Thyroid gland (tissue), 4 donors: Measurements from ENCODE around the gene MAML3. TPM values are rescaled to one million over a fixed set of nuclear protein-coding genes. Genes with fewer than 3 reads are reported as not detected.

Experiments used
- DNase-seq, 2 donors: peaks; one replicate each; pipeline ENCODE4 v3.0.0-alpha.2; 2019
- H3K27ac ChIP-seq, 3 donors: fragments of 200-600 bp; sonication (generic); 1 replicate in 2 of 3; 2 replicates in 1 of 3; pipeline ENCODE4 v1.5.1; 2016 to 2019; ENCODE audit warnings: mild to moderate bottlenecking in 1 of 3, moderate library complexity in 1 of 3
- H3K27me3 ChIP-seq: fragments of 200-600 bp; sonication (generic); one replicate; pipeline ENCODE4 v1.5.1; 2019
- H3K36me3 ChIP-seq, 2 donors: fragments of 200-600 bp; sonication (generic); one replicate each; pipeline ENCODE4 v1.5.1; 2016 to 2019
- H3K4me1 ChIP-seq, 2 donors: fragments of 200-600 bp; sonication (generic); one replicate each; pipeline ENCODE4 v1.5.1; 2017 to 2019
- H3K4me3 ChIP-seq, 3 donors: fragments of 200-600 bp; sonication (generic); replicated peaks in 1 of 3; 1 replicate in 2 of 3; 2 replicates in 1 of 3; pipeline ENCODE4 v1.5.1; 2016; ENCODE audit warnings: mild to moderate bottlenecking in 1 of 3
- H3K9me3 ChIP-seq: fragments of 200-600 bp; sonication (generic); one replicate; pipeline ENCODE4 v1.5.1; 2017
- POLR2A ChIP-seq, 2 donors: fragments of 450-650 bp; IDR thresholded peaks; one replicate each; pipeline ENCODE4 v1.6.1; 2017; ENCODE audit warnings: antibody characterized with exemption in 2 of 2, mild to moderate bottlenecking in 2 of 2, moderate library complexity in 1 of 2
- WGBS, 2 donors: methylation state at CpG; one replicate each; pipeline ENCODE4 v1.1.5; 2017; 5-methylcytosine and 5-hydroxymethylcytosine counted together
- intact Hi-C: fragments of 100-400 bp; cut with DNase I; formaldehyde crosslinking; loops from one replicate; pipeline ENCODE4 v1.15.1; 2023
- total RNA-seq, 4 donors: library from RNA; depleted of rRNA; stranded (reverse); fragments of >200 nt; gene quantifications; one replicate each; pipeline ENCODE4 v1.2.3, GENCODE V29; 2016
- TF ChIP-seq, protein P1 (sequence below), 6 experiments: fragments of 200-600 bp in 3 of 6; fragments of 450-650 bp in 3 of 6; sonication (generic) in 3 of 6; IDR thresholded peaks; one replicate each; pipeline ENCODE4 v1.5.1; 2016 to 2019; ENCODE audit warnings: antibody characterized with exemption in 6 of 6, mild to moderate bottlenecking in 2 of 6, inconsistent platforms in 1 of 6, moderate library complexity in 1 of 6

The MAML3 gene
- total RNA-seq, 4 donors from 2014 or later = 5.7 to 14.1 (median 11.4) TPM

DNA sequence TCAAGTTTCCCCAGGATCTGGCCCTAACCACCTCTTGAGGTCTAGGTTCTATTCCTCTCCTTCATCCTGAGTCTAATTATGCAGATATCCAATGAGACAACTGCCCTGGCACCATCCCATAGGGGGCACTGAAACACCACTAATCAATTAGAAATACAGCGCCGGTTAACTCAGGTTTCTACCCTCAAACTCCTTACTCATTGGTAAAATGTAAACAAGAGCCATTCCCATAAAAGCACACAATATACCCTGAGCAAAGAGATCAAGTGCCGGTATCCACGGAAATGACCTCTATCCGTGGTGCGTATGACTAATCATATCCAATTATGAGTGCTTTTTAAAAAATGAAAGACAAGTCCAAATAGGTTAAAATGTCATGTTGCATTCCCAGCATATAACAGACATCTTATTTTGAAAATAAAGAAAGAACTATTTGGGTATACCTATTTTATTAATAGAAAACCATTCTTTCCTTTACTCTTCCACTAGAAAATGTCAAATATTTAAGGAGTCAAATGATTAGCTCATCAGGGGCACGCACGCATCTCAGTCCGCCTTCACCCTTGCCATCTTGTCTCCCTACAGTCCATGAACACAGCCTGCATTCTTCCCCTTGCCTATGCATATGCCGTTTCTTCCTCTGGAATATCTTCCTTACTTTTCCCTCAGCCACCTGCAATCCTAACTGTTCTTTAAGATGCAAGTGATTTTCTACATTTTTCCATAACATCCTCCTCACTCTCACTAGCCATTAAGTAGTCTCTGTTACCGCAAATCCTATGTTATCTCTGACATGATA lies 141.1 kb downstream of the MAML3 start:
- peak; percentile 68 to 73 for DNase-seq
- Histone ChIP-seq H3K27ac (no peak overlapping the region), H3K4me1 (no peaks in the 10 kb centered on the region), H3K27me3 (no peaks in the 10 kb centered on the region), H3K4me3 (no peak overlapping the region), H3K9me3 (no peaks in the 10 kb centered on the region), H3K36me3 (no peaks in the 10 kb centered on the region)
- intact Hi-C loops = loop anchor here (5.0 kb wide), 1 partner anchor 239 kb away; no protein-coding TSS in a partner anchor
- 57 to 60% methylated on average over 11 of the region's 11 CpGs for WGBS, 2 donors
- TF ChIP-seq POLR2A (IDR thresholded peaks at IDR 0.05) = no peak
- TF ChIP-seq, protein P1, sequence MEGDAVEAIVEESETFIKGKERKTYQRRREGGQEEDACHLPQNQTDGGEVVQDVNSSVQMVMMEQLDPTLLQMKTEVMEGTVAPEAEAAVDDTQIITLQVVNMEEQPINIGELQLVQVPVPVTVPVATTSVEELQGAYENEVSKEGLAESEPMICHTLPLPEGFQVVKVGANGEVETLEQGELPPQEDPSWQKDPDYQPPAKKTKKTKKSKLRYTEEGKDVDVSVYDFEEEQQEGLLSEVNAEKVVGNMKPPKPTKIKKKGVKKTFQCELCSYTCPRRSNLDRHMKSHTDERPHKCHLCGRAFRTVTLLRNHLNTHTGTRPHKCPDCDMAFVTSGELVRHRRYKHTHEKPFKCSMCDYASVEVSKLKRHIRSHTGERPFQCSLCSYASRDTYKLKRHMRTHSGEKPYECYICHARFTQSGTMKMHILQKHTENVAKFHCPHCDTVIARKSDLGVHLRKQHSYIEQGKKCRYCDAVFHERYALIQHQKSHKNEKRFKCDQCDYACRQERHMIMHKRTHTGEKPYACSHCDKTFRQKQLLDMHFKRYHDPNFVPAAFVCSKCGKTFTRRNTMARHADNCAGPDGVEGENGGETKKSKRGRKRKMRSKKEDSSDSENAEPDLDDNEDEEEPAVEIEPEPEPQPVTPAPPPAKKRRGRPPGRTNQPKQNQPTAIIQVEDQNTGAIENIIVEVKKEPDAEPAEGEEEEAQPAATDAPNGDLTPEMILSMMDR (IDR thresholded peaks at IDR 0.05) = peak in 4 of 6 experiments; percentile 57 to 77 (median 73)

DNA sequence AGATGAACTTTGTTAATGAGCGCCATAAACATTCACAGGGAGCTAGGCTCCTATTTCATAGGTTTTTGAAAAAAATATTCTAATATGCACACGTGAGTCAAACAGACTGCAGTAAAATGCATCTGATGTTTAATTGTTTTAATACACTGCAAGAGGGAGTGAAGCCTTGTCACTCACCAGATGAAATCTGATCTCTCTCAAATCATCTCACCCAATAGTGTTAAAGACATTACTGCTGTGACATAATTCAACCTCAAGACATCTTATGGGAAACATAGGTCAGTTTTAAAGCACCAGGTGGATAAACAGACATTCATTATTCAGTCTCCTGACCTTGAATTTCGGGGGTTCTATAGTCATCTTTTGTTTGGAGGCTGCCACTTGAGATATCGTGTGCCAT lies 148.3 kb downstream of the MAML3 start:
- WGBS, 2 donors = 90% methylated on average over 4 of the region's 4 CpGs
- DNase-seq = no peak
- Histone ChIP-seq H3K27ac (no peak overlapping the region), H3K27me3 (no peaks in the 10 kb centered on the region), H3K4me3 (no peak overlapping the region), H3K4me1 (peaks cover 0 to 4% of the 10 kb centered on the region in 2 donors), H3K36me3 (no peaks in the 10 kb centered on the region), H3K9me3 (no peaks in the 10 kb centered on the region)
- intact Hi-C loops = no loop called here
- TF ChIP-seq POLR2A (IDR thresholded peaks at IDR 0.05) = no peak
- TF ChIP-seq, protein P1 (IDR thresholded peaks at IDR 0.05) = no peak

DNA sequence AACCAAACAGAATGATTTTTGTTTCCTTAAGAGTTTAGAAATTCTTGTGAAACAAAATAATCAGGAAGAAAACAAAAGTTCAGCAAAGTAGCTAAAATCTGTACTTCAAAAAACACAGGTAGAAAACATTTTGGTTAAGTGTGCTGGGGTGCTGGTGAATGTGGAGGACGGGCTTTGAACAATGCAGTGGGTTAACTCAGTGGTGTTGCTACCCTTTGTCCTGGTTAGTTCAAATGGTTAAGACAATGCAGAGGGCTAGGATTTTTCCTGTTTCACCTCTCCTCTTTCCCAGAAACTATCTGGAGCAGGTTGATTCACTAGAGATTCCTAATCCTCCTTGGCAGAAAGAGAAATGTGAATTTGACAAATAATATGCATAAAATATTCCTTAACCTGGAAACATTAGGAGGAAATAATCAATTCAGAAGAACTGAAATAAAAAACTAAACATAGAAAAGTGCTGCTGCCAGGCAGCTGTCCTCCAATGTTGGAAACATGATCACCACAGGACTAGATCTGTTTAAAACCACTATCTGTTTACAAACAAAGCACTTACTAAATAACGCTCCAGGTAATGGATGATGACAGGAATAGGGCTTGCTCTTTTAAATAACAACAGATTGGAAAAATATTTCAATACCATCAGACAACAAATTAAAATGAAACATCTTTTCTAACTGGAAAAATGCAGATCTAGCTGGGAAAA lies 148.9 kb downstream of the MAML3 start:
- Histone ChIP-seq H3K27ac (no peak overlapping the region), H3K4me3 (peak overlapping the region in 1 of 3 donors; percentile 19), H3K36me3 (no peaks in the 10 kb centered on the region), H3K4me1 (peaks cover 0 to 4% of the 10 kb centered on the region in 2 donors), H3K9me3 (no peaks in the 10 kb centered on the region), H3K27me3 (no peaks in the 10 kb centered on the region)
- no peak for TF ChIP-seq POLR2A (IDR thresholded peaks at IDR 0.05)
- TF ChIP-seq, protein P1 (IDR thresholded peaks at IDR 0.05) = no peak
- DNase-seq = no peak
- WGBS, 2 donors = 78 to 80% methylated on average over 2 of the region's 2 CpGs
- intact Hi-C loops = no loop called here

DNA sequence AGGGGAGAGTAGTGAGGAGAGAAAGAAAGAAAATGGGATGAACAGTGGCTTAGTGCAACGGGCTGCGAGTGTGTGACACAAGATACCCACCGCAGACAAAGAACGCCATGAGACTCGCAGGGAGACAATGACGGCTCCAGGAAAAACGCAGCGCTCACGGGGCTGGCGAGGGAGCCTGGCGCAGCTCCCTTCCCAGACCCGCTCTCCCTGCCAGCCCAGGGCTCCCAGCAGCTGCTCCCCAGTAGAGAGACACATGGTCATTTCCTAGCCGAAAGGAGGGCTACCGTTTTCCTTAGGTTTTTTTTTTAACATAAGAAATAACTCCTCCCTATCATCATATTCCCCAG lies 149.5 kb downstream of the MAML3 start:
- 17 to 18% methylated on average over 14 of the region's 14 CpGs for WGBS, 2 donors
- Histone ChIP-seq H3K27me3 (no peaks in the 10 kb centered on the region), H3K9me3 (no peaks in the 10 kb centered on the region), H3K4me1 (peaks cover 0 to 4% of the 10 kb centered on the region in 2 donors), H3K4me3 (peak overlapping the region in 2 of 3 donors; percentile 13 to 19), H3K36me3 (no peaks in the 10 kb centered on the region), H3K27ac (no peak overlapping the region)
- TF ChIP-seq, protein P1 (IDR thresholded peaks at IDR 0.05) = no peak
- no peak for TF ChIP-seq POLR2A (IDR thresholded peaks at IDR 0.05)
- intact Hi-C loops = no loop called here
- DNase-seq = peak; percentile 43 to 55
